ENCODE measurements around the gene DTNB. TPM values are rescaled to one million over a fixed set of nuclear protein-coding genes. Genes with fewer than 3 reads are reported as not detected.
A peak's percentile ranks its signal among the peaks of the same experiment; 100 is the strongest.

The DTNB gene
- total RNA-seq, 1 donor from 2014 or later = 9.2 TPM

- no peak for DNase-seq
Observed at GRCh38 chr2:25363733-25364132, 309.6 kb downstream of the DTNB start.

- DNase-seq = peak; percentile 46
Observed at GRCh38 chr2:25362434-25363145, 310.8 kb downstream of the DTNB start.

GRCh38 chr2:25362049-25362433 is 311.3 kb downstream of the DTNB start:
- DNase-seq = peak; percentile 98

- DNase-seq = no peak
Observed at GRCh38 chr2:25361261-25362048, 311.9 kb downstream of the DTNB start.

- no peak for DNase-seq
Observed at GRCh38 chr2:25358836-25359235, 314.5 kb downstream of the DTNB start.

- no peak for DNase-seq
Observed at GRCh38 chr2:25358249-25358815, 315.0 kb downstream of the DTNB start.

- DNase-seq = no peak
Observed at GRCh38 chr2:25356088-25356487, 317.3 kb downstream of the DTNB start.

- no peak for DNase-seq
Observed at GRCh38 chr2:25355270-25355669, 318.1 kb downstream of the DTNB start.

- DNase-seq = no peak
Observed at GRCh38 chr2:25354116-25354515, 319.3 kb downstream of the DTNB start.

GRCh38 chr2:25349397-25349796 is 324.0 kb downstream of the DTNB start:
- no peak for DNase-seq

GRCh38 chr2:25347846-25348245 is 325.5 kb downstream of the DTNB start:
- no peak for DNase-seq

- DNase-seq = no peak
Observed at GRCh38 chr2:25347205-25347815, 326.1 kb downstream of the DTNB start.

GRCh38 chr2:25343187-25343825 is 330.1 kb downstream of the DTNB start:
- DNase-seq = no peak

GRCh38 chr2:25342372-25343186 is 330.8 kb downstream of the DTNB start:
- peak; percentile 42 for DNase-seq

- DNase-seq = peak; percentile 61
Observed at GRCh38 chr2:25341753-25342371, 331.5 kb downstream of the DTNB start, which contains the start of gene DNMT3A. DNMT3A (minus strand) TSS chr2:25341925; CDS start chr2:25313984, 27,941 bp downstream.

- no peak for DNase-seq
Observed at GRCh38 chr2:25341011-25341727, 332.2 kb downstream of the DTNB start.

GRCh38 chr2:25340181-25340921 is 333.0 kb downstream of the DTNB start:
- no peak for DNase-seq

GRCh38 chr2:25339791-25340180 is 333.6 kb downstream of the DTNB start:
- no peak for DNase-seq

GRCh38 chr2:25339211-25339674 is 334.1 kb downstream of the DTNB start:
- DNase-seq = no peak
